GM19395 (cell line): ENCODE measurements around the gene LINGO1.

ENCODE experiments used
- ATAC-seq: cut with Tn5 transposase; IDR thresholded peaks from one replicate; pipeline ENCODE4 v1.9.1; 2021; ENCODE audit warnings: mild to moderate bottlenecking, moderate library complexity; ENCODE audit not compliant: unreplicated experiment

LINGO1 gene

GRCh38 chr15:77657634-77658238 lies 25.0 kb upstream of the LINGO1 start:
- ATAC-seq = no peak

GRCh38 chr15:77656294-77656693 lies 23.6 kb upstream of the LINGO1 start:
- ATAC-seq = no peak

DNA sequence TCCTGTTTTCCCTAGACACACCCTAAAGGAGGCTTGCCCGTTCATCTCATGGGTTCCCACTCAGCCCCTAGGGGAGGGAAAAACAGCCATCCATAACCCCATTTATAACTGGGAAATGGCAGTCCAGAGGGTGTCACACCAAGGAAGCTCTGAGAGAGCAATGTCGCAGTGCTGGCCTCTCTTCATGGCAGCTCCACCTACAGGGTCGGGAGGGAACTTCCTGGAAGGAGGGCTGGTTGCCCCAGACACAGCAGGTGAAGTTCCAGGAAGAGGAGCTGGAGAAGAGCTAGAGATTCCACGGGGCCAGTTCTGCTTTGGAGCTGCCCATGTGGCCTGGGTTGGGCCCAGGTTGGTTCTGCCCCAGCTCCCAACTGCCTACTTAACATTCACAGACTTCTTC lies 22.3 kb upstream of the LINGO1 start:
- ATAC-seq = no peak

GRCh38 chr15:77653832-77654480 lies 21.2 kb upstream of the LINGO1 start:
- ATAC-seq = no peak

GRCh38 chr15:77650265-77650664 lies 17.6 kb upstream of the LINGO1 start:
- ATAC-seq = no peak

- no peak for ATAC-seq
These were observed 16.9 kb upstream of the LINGO1 start for GRCh38 chr15:77649610-77650009.

DNA sequence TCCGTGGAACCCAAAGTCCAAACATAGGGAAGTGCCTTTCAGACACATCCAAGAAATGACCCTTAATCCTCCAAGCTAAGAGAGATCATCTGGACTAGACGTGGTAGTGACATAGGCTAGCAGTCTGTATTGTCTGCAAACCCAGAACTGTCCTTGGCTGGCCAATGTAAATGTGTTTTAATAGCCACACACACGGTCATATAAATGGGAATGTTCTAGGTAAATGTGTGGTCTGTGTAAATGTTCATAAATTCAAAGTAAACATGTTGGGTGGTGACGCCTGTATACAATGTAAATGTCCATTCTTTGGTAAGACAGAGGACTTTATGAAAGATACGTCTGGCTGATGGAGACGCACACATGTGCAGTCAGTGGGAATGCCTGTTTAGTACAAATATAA lies 16.3 kb upstream of the LINGO1 start:
- ATAC-seq = no peak

DNA sequence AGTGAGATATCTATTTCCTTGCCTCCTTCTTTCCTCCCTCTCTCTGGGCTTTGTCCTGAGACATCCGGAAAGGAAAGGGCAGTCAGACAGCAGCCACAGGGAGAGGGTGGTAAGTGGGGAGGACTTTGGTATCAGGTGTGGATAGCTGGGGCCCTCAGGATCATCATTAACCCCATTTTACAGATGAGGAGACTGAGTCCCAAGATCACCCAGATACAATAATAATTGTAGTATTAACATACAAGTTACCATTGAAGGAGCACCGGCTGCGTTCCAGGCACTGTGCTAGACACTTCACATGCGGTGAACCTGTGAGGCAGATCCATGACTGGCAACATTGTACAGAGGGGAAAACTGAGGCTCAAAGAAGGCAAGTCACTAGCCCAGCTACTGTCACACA lies 15.2 kb upstream of the LINGO1 start:
- no peak for ATAC-seq

GRCh38 chr15:77646104-77646694 lies 13.5 kb upstream of the LINGO1 start:
- ATAC-seq = no peak

DNA sequence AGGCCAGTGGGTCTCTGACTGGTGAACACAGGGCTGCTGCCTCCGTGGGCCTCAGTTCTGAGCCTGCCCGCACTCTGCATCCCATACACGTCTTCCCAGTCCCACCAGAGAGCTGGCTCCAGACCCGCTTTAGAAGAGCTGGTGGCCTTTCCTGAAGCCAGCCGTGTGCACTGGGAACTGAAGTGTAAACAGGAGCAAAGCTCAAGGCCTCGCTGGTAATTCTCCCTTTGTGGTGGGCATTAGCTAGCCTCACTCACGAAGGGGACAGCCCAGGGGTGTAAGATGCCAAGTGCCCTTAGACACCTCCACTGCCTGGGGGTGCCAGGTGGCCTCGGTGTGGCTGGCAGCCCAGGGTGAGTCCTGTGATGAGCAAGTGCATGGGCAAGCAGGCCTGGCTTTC lies 12.9 kb upstream of the LINGO1 start:
- ATAC-seq = no peak

DNA sequence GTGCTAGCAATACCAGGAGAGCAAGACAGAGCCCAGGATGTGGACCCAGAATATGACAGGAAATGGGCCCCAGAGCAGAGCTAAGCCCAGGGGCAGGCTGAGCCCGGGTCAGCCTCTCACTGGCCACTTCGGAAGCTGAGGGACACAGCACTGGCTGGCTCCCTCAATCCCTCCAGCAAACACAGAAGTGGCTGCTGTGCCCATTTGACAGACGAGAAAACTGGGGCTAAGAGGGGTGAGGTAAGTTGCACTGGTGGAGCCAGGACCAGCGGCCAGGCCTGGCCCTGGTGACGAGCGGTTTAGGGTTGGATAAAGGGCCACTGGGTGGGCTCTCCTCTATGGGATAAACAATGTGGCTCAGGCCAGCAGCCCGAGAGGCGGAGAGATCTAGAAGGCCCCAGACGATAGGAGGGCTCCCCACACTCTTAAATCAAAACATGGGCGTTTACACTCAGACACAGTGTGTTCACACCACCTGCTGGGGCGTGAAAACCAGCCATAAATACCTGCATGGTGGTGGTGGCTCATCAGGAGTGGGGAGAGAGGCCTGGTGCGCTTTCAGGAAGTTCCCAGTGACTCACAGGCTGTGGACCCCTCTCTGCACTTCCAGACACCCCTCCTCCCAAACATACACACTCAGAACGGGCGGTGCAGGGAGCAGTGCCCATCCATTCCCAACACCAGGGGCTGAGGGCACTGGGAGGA lies 12.0 kb upstream of the LINGO1 start:
- no peak for ATAC-seq

GRCh38 chr15:77643764-77644163 lies 11.1 kb upstream of the LINGO1 start:
- no peak for ATAC-seq

GRCh38 chr15:77642793-77643430 lies 10.2 kb upstream of the LINGO1 start:
- no peak for ATAC-seq

DNA sequence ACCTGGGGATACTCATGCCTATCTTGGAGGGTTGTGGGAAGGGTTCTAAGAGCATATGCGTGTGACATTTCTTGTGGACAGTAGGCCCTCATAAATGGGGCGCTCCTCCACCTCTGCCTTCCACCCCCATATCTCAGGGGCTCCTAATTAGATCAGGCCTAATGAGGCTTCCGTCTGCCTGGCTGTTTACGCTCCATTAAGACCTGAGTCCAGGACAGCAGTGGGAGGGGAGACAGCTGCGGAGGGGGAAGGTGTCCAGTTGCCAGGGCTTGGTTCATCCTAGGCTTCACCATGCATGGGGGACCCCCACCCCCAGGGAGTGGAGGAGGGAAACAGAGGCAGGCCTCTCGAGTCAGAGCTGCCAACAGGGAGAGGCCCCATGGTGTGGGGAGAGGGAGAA lies 9.3 kb upstream of the LINGO1 start:
- no peak for ATAC-seq

GRCh38 chr15:77640615-77641014 lies 7.9 kb upstream of the LINGO1 start:
- no peak for ATAC-seq

- ATAC-seq = no peak
These were observed 6.7 kb upstream of the LINGO1 start for GRCh38 chr15:77639431-77639830.

DNA sequence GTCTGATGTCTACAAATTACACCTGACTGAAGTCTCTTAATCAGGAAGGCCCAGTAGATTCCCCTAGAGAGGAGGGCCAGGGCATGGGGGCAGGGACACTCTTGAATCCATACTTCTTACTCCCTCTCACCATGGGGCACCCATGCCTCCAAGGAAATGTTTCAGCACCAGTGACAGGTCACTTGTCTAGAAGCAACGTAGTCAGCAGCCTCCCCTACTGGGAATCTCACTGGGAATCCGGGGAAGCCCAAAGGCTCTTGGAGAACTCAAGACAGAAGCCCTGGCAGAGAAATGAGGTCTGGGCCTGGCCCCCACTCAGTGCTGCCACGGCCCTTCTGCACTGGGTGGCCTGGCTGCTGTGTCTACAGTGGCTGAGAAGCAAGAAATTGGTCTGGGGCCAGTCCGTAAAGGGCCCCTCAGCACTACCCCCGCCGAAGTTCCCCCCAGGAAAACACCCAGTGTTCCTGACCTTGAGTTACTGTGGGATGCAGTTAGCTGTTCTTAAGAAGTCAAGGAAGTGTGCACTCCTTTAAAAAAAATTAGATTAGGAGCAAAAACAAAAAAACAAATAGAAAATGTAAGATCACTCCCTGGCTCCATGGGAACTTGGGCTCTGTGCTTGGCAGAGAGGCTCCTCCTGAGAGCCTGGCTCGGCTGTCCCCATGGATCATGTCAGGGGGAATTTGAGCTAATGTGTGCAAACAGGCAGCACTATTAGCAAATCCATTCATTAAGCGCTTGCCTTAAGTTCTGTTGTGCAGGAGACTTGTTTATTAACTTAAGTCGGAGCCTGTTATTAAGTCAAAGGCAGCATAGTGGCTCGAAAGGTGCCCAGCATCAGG lies 5.4 kb upstream of the LINGO1 start:
- ATAC-seq = no peak

- no peak for ATAC-seq
These were observed 3.5 kb upstream of the LINGO1 start for GRCh38 chr15:77636209-77636608.

DNA sequence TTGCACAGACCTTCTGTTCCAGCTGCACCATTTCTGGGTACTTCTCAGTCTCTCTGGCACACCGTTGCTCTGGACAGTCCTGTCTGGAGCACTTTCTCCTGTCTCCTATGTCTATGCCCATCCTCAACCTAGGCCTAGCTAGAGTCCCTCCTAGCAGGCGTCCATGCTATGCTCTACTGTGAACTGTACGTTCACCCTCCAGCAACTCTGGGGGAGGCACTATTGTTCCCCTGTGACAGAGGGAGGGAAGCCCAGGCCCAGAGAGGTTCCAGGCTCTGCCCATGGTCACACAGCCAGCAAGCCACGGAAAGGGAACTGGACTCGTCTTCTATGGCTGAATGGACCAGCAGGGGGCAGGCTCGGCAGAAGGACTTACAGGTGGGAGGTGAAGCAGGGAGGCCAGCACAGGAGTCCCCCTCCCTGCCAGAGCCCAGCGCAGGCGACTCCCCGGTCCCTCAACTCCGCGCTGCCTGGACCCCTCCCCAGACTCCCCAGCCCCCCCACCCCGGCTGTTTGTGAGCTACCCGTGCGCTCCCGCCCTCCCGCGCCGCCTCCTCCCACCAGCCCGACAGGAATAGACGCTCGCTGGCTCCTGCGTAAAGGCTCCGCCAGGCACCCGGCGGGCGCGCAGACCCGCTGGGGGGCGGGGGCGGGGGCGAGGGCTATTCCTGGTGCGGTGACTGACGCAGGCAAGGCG lies 1.7 kb upstream of the LINGO1 start:
- ATAC-seq = no peak

DNA sequence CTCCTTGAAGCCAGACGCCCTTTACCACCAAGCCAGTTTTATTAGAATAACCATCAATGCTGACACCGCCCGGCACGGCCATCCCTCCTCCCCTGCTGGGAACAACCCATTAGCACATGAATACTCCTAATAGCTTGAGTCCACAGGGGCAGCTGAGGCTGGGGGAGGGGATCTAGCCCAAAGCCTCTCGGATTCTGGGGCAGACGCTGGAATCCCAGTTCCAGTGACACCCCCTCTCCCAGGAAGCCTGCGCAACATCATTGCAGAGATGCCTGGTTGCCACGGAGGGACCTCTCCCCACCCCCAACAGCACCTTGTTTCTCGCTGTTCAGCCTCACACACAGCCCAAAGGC lies 1.2 kb upstream of the LINGO1 start:
- no peak for ATAC-seq
